Osteocyte (in vitro differentiated cells): ENCODE results near the gene PCCA. TPM values are rescaled to one million over a fixed set of nuclear protein-coding genes. Genes with fewer than 3 reads are reported as not detected.

Source experiments
- DNase-seq: peaks from one replicate; pipeline ENCODE4 v3.0.0; 2021; ENCODE audit warnings: mixed read lengths; ENCODE audit not compliant: unreplicated experiment; ENCODE audit errors: extremely low spot score
- H3K27ac Mint-ChIP-seq: one replicate; pipeline ENCODE4 v1.8.0; 2021; ENCODE audit warnings: mild to moderate bottlenecking, mixed read lengths; ENCODE audit not compliant: unreplicated experiment
- H3K27me3 Mint-ChIP-seq: one replicate; pipeline ENCODE4 v1.8.0; 2021; ENCODE audit warnings: mixed read lengths; ENCODE audit not compliant: unreplicated experiment
- H3K36me3 Mint-ChIP-seq: one replicate; pipeline ENCODE4 v1.8.0; 2021; ENCODE audit warnings: mixed read lengths; ENCODE audit not compliant: unreplicated experiment
- H3K4me1 Mint-ChIP-seq: one replicate; pipeline ENCODE4 v1.8.0; 2021; ENCODE audit warnings: mixed read lengths; ENCODE audit not compliant: unreplicated experiment
- H3K4me3 Mint-ChIP-seq: one replicate; pipeline ENCODE4 v1.8.0; 2021; ENCODE audit warnings: mild to moderate bottlenecking, moderate library complexity, mixed read lengths; ENCODE audit not compliant: unreplicated experiment
- H3K9me3 Mint-ChIP-seq: one replicate; pipeline ENCODE4 v1.8.0; 2021; ENCODE audit warnings: mixed read lengths; ENCODE audit not compliant: unreplicated experiment
- total RNA-seq: library from RNA; stranded (reverse); gene quantifications from 2 replicates; pipeline ENCODE4 v1.2.1, GENCODE V29; 2021
- TF ChIP-seq, protein P1 (sequence below): fragments of 200-600 bp; sonication (generic); IDR thresholded peaks from 2 replicates; pipeline ENCODE4 v1.5.0; 2021; ENCODE audit warnings: antibody characterized with exemption, mild to moderate bottlenecking, moderate library complexity

The PCCA gene
- total RNA-seq, 1 donor from 2014 or later = 33.7 TPM

- TF ChIP-seq, protein P1, sequence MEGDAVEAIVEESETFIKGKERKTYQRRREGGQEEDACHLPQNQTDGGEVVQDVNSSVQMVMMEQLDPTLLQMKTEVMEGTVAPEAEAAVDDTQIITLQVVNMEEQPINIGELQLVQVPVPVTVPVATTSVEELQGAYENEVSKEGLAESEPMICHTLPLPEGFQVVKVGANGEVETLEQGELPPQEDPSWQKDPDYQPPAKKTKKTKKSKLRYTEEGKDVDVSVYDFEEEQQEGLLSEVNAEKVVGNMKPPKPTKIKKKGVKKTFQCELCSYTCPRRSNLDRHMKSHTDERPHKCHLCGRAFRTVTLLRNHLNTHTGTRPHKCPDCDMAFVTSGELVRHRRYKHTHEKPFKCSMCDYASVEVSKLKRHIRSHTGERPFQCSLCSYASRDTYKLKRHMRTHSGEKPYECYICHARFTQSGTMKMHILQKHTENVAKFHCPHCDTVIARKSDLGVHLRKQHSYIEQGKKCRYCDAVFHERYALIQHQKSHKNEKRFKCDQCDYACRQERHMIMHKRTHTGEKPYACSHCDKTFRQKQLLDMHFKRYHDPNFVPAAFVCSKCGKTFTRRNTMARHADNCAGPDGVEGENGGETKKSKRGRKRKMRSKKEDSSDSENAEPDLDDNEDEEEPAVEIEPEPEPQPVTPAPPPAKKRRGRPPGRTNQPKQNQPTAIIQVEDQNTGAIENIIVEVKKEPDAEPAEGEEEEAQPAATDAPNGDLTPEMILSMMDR = no peak
- Mint-ChIP-seq H3K36me3 (peaks cover 1% of the 10 kb centered on the region), H3K9me3 (no peaks in the 10 kb centered on the region), H3K27me3 (no peaks in the 10 kb centered on the region), H3K27ac (no peak overlapping the region), H3K4me1 (peaks cover 12% of the 10 kb centered on the region), H3K4me3 (no peak overlapping the region)
- DNase-seq = no peak
Measured at GRCh38 chr13:100483841-100484381, 395.0 kb downstream of the PCCA start.

- peak overlapping the region; percentile 2 for H3K27ac Mint-ChIP-seq
- no peaks in the 10 kb centered on the region for H3K9me3 Mint-ChIP-seq
- H3K27me3 Mint-ChIP-seq = no peaks in the 10 kb centered on the region
- no peak overlapping the region for H3K4me3 Mint-ChIP-seq
- peaks cover 1% of the 10 kb centered on the region for H3K36me3 Mint-ChIP-seq
- H3K4me1 Mint-ChIP-seq = peaks cover 16% of the 10 kb centered on the region
- no peak for DNase-seq
- TF ChIP-seq, protein P1 = no peak
Measured at GRCh38 chr13:100484702-100485101, 395.8 kb downstream of the PCCA start.

DNA sequence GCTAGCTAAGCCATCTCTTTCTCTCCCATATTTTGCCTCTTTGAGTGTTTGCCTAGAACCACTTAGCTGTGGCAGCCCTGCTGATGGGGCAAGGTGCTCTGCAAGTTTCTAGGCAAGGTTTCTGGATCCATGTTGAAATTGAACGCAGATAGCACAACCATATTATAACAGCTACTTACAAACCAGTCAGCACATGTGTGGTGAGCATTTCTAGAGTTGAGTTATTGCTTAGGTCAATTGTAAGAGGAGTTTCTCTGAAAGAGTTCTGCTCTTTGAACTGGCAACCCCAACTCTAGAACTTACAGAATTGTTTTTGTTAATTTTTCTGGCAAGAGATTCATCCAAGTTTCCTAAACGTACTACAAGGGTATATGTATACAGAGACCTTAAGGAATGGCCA, 396.4 kb downstream of the PCCA start:
- no peak for DNase-seq
- TF ChIP-seq, protein P1 = no peak
- Mint-ChIP-seq H3K27me3 (no peaks in the 10 kb centered on the region), H3K9me3 (no peaks in the 10 kb centered on the region), H3K27ac (no peak overlapping the region), H3K4me3 (no peak overlapping the region), H3K36me3 (peaks cover 1% of the 10 kb centered on the region), H3K4me1 (peaks cover 21% of the 10 kb centered on the region)

DNA sequence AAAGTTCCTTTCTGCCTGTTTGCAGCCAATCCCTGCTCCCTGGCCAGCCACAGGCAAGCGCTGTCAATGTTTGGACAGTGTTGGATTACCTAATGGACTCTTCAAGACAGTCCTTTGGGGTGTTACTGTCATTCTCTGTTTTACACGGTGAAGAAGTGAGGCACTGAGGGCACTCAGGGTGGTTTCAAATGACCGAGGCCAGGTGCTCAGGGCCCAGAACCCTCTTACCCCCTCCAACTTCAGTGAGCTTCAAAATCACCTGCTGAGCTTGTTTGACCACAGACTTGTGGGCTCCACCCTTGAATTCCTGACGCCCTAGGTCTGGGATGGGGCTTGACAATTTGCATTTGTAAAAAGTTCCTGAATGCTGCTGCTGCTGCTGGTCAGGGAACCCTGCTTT, 401.8 kb downstream of the PCCA start:
- Mint-ChIP-seq H3K27me3 (no peaks in the 10 kb centered on the region), H3K4me3 (no peak overlapping the region), H3K27ac (peak overlapping the region; percentile 87), H3K9me3 (no peaks in the 10 kb centered on the region), H3K36me3 (no peaks in the 10 kb centered on the region), H3K4me1 (peaks cover 26% of the 10 kb centered on the region)
- DNase-seq = no peak
- TF ChIP-seq, protein P1 = no peak

DNA sequence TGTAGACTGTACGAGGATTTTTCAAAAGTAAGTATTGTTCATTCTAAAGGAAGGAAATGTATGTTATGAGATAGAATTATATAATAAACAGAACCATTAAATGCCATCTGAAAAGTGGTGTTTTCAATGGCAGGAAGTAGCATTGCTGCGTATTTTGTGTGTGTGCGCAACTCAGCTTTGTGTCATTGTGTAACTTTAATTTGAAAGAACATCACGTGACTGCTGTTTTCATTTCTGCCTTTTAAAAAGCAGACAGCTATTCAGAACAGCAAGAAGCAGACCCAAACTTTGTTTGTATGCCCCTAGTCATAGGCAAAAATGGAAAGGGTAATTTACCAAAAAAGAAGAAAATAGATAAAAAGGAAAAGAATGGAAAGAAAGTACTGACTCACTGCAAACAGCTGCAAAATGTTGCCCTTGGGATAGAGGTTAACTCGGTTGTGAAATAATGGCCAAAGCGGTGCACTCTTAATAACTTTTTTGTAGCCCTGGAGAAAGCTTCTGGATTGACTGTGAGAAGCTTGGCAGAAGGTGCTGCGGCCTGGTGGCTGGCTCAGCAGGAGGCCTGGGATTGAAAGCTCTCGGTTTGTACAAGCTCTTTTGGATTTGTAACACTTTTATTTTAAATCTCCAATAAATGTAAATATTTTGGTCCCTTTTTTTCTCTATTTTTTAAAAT, 402.4 kb downstream of the PCCA start:
- no peak for DNase-seq
- Mint-ChIP-seq H3K4me3 (no peak overlapping the region), H3K9me3 (no peaks in the 10 kb centered on the region), H3K36me3 (peaks cover 1% of the 10 kb centered on the region), H3K27me3 (no peaks in the 10 kb centered on the region), H3K4me1 (peaks cover 26% of the 10 kb centered on the region), H3K27ac (peak overlapping the region; percentile 87)
- TF ChIP-seq, protein P1 = peak; percentile 26
